HG03469 (cell line): ENCODE data around the gene IZUMO2.
"Not testable (repeated sequence)": the region's sequence is repeated elsewhere in the genome, so short reads cannot be mapped to it uniquely, and the experiment has no call there.

Source experiments
- ATAC-seq: cut with Tn5 transposase; IDR thresholded peaks from one replicate; pipeline ENCODE4 v1.9.1; 2021; ENCODE audit warnings: mild to moderate bottlenecking, moderate library complexity, moderate number of reproducible peaks; ENCODE audit not compliant: unreplicated experiment

Gene IZUMO2

GRCh38 chr19:50136603-50137365 is 26.3 kb downstream of the IZUMO2 start:
- not testable (repeated sequence) for ATAC-seq

- ATAC-seq, result not testable (repeated sequence)
Observed at GRCh38 chr19:50135856-50136602, 27.1 kb downstream of the IZUMO2 start.

- not testable (repeated sequence) for ATAC-seq
Observed at GRCh38 chr19:50134777-50135719, 28.0 kb downstream of the IZUMO2 start.

GRCh38 chr19:50133518-50134492 is 29.3 kb downstream of the IZUMO2 start:
- not testable (repeated sequence) for ATAC-seq

- not testable (repeated sequence) for ATAC-seq
Observed at GRCh38 chr19:50104012-50104411, 59.1 kb downstream of the IZUMO2 start.

- ATAC-seq, result not testable (repeated sequence)
Observed at GRCh38 chr19:50103405-50103804, 59.7 kb downstream of the IZUMO2 start.
